ENCODE data around the gene RP2.
A peak's percentile ranks its signal among the peaks of the same experiment; 100 is the strongest.

RP2 gene

DNA sequence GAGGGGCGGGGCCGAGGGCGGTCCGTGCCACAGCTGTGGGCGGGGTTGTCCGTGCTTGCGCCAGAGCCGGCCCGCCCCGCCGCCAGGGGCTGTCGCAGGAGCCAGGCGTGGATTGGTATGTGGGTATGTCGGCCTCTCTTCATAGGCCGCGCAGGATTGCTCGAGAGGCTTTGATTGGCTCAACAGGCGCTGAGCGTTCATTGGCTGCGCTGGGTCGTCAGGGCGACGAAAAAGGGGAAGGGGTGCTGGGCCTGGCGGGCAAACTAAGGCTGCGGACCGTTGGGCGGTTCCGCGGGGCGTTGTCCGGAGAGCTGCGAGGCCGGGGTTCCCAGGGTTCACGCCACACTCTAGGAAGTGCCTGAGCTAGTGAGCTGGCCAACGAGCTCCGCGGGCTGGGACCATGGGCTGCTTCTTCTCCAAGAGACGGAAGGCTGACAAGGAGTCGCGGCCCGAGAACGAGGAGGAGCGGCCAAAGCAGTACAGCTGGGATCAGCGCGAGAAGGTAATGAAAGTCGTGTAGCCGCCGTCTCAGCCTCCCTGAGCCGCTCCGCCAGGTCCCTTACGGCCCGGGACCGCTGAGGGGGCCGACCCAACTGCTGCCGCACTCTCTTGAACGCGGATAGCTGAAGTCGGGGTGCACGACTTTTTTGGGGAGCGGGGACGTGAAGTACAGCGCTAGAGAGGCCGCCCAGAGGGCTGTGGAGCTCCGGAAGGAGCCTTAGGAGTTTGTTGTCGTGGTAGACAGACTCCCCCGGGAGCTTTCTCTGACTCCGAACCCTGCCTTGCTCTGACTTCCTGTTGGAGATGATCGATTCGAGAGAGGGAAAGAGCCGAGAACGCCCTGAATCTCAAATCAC lies at the start of gene RP2:
Gene RP2, plus strand, starts transcription at position 343 of the 857 bp plus-strand sequence. Its CDS starts 58 bp downstream, at position 401.
- DNase-seq: peak; percentile 90

DNA sequence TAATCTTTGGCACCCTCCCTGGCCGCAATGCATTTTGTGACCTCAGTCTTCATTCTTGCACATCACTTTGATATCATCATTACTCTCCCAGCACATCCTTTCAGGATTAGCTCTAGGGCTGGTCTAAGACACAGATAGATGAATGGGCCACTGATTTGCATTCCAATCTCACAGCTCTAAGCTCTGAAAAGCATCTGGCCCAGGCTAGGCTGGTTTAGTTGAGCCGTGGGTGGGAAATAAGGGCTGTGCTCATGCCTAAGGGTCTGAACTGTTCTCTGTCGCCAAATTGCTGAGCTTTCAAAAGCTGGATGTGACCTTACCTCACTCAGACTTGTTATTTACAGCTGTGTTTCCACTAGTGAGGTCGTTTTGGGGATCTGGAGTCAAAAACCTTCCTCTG lies 47.9 kb upstream of the RP2 start:
- DNase-seq: no peak

DNA sequence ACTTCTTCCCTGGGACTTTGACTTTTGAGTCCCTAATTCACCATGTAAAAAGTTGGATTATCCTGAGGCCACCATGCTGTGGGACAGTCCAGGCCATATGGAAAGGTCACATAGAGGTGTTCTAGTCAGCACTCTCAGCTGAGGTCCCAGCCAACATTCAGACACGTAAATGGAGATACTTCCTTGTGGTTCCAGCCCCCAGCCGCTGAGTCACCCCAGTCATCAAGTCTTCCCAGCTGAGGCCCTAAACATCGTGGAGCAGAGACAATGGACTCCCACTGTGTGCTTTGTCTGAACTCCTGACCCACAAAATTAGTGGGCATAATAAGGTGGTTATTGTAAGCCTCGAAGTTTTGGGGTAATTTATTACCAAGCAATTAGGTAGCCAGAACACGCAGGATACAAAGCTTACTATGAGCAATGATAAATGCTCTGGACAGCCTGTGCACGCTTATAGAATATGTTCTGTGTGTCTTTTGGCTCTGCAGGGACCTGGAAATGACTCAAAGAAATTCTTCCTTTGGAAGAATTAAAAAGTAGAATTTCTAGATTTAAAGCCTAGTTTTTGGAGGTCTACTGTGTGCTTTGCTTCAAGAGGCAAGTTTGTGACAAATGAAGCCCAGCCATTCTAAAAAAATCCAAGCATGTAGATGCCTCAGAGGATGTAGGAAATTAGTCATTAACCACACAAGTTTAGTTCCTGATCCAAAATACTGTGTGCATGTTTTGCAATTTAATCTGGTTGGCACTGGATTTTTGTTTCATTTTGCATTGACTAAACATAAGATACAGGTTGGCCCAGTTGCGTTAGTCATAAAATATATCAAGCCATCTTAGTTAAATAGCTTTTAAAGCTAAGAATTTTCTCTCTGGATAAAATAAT lies 44.7 kb upstream of the RP2 start:
- DNase-seq: peak; percentile 68 to 70

DNA sequence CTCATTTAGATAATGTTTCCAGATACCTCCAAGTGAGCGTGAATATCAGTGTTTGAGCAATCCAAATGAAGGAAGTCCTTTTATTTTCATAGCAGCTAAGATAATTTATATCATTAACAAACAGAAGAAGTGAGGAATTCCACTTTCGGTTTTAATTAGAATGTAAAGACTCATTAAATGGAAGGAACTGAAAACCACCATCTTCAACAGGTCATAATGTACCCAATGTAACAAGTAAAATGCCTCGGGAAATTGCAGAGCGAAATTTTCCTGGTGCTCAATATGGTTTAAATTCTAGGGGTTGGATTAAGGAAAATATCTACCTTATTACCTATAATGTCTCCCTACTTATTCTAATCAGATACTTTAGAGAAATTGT lies 44.0 kb upstream of the RP2 start:
- no peak for DNase-seq

DNA sequence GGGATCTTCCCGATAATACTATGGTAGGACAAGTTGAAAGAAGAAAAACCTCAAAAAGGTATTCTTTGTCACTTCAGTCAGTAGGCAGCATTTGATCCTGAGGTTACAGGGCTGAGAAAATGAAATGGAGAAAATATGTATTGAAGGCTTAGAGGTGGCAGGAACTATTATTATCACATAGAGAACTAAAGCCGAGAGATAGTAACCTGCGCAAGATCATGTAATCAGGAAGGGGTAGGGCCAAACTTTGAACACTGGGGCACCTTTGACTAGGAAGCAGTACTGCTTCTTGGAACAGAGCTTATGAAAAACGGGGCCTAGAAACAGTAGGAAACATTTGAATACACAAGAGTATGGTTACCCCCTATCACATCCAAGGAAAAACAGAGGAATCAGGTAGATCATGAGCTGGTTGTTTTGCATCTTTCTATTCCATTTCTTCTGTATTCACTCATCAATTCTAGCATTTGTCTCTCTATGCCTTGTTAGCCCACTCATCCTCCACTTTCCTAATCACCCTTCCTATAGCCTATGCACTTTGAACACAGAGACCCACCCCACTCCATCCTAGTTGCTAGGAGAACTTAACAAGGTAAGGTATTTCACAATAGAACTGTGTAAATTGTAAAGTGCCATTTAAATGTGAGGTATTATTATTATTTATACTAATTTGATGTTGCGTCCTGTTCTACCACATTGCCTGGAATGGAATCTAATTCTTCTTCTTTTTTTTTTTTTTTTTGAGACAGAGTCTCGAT lies 43.3 kb upstream of the RP2 start:
- DNase-seq: no peak

DNA sequence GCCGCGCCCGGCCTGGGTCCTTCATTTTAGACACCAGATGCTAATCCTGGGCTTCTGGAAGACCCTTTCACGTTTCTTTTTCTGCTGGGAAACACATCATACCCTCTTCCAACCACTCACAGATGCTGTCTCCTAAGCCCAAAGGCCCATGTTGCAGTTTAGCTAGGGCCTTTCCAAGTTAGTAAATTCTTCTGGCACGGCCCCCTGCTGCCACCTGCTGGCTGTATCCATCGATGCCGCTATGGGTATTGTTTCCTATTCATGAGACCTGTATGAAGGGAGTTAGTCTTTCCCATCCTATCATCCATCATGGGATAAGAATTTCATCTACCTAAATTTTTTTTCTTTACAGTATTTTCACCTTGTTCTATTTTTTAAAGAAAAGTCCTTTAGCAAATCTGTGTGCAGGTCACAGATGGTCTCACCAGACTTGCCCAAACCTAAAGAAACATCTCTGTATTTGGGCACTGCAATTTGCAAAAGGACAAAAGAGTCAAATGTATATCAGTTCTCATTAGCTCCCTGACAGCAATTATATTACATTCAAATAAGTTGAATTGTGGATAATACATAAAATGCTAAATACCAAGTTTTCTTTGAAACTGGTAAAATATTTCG lies 40.2 kb upstream of the RP2 start:
- DNase-seq: peak; percentile 63 to 66

DNA sequence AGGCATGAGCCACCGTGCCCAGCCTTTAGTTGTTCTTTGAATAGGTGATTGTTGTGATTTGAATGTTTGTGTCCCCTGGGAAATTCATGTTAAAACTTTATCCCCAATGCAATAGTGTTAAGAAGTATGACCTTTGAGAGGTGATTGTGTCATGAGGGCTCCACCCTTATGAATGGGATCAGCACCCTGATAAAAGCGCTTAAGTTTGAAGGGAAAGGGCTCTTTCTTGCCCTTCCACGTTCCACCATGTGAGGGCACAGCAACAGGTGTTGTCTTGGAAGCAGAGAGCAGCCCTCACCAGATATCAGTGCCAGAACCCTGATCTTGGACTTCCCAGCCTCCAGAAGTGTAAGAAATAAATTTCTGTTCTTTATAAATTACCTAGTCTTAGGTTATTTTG lies 33.7 kb upstream of the RP2 start:
- DNase-seq: peak; percentile 1

DNA sequence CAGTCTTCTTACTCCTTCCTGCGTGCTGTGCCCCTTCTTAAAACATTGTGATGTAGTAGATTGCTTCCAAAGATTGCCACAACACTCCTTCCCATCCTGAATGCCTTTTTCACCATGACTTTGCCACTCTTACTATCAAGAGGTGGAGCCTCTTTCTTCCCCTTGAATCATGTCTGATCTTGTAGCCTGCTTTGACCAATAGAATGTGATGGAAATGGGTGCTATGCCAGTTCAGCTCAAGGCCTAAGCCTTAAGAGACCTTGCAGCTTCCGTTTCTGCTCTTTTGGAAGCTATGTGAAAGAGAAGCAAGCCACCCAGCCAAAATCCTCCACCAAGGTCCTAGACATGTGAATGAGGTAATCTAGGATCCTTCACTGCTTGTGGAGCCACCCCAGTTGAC lies 31.6 kb upstream of the RP2 start:
- no peak for DNase-seq

DNA sequence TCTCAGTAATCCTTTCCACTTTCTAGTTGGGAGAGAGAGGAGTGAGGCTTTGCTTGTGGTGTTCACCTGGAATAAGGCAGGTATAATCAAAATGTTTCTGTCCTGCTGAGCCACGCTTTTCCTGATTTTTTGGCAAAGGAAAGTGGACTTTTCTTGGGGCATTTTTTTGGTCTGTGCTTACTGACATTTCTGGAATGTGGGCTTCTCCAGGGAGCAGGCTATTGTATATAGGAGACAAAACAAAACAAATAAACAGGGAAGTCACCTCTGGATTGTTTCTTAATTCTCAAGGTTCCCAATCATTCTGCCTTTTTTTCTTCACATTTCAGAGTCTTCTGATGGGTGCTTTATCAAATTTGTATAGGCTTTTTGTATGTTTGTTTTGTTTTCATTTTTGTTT lies 25.7 kb upstream of the RP2 start:
- DNase-seq: no peak

DNA sequence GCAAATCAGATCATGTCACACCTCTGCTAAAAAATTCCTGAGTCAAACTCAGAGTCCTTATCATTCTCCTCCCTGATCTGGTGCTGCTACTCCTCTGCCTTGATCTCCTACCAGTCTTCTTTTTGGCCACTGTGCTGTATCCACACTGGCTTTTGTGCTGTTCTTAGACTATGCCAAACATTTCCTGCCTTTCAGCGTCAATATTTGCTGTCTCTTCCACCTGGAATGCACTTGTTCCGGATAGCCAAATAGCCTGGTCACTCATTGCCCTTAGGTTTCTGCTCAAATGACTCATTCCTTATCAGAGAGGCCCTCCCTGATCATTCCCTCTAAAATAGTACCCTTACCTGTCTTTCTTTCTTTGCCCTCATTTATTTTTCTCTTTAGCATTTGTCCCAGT lies 24.4 kb upstream of the RP2 start:
- no peak for DNase-seq

DNA sequence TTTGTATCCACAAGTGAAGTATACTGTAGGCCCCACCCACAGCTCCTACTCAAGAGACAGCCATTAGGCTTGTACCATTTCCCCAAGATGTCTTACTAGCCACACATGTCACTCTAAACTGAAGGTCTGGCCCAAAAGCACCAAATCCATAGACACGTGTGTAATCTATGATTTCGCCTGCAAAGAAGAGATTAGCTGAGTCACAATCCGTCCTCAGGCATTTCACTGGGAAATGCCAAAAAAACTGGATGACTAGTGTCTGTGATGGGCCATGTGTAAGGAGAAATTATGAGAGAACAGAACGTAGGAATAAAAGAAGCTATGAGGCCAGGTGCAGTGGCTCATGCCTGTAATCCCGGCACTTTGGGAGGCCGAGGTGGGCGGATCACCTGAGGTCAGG lies 21.9 kb upstream of the RP2 start:
- no peak for DNase-seq

DNA sequence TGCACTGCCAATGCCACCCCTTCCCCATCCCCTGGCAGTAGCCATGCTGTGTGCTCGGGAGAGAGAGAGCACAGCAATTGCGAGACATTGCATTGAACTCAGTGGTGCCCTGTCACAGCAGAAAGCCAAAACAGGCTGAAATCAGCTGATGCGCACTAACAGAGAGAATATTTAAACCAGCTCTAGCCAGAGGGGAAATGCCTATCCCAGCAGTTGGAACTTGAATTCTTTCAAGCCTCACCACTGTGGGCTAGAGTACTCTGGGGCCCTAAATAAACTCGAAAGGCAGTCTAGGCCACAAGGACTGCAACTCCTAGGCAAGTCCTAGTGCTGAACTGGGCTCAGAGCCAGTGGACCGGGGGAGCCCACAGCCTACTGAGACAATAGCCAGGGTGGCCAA lies 17.7 kb upstream of the RP2 start:
- DNase-seq: no peak

DNA sequence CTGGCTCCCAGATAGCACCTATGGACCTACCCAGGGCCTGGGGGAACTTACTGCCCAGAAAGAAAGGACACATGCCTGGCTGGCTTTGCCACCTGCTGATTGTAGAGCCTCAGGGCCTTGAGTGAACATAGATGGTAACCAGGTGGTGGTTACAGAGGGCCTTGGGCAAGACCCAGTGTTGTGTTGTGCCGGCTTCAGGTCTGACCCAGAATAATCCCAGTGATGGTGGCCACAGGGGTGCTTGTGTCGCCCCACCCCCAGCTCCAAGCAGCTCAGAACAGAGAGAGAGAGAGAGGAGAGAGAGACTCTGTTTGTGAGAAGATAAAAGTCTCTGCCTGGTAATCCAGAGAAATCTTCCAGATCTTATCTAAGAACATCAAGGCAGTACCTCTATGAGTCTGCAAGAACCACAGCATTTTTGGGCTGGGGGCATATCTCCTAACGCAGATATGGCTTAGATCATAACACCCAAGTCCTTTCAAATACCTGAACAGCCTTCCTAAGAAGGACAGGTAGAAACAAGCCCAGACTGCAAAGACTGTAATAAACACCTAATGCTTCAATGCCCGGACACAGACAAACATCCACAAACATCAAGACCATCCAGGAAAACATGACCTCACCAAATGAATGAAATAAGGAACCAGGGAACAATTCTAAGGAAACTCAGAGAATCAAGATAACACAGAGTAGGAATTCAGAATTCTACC lies 16.3 kb upstream of the RP2 start:
- no peak for DNase-seq

DNA sequence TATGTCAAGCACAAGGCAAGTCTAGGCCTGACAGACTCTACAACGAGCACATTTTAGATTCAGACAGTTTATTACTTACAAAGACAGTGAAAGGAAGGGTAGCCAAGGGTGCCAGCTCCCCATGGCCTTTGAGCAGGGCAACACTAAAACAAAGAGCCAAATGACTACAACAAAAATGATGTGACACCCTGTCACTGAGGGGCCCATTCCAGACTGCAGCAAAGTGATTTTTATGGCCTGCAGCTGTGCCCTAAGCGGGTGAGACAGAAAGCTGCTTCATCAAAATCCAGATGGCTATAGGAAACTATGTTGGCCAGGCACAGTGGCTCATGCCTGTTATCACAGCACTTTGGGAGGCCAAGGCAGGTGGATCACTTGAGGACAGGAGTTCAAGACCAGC lies 13.4 kb upstream of the RP2 start:
- no peak for DNase-seq

DNA sequence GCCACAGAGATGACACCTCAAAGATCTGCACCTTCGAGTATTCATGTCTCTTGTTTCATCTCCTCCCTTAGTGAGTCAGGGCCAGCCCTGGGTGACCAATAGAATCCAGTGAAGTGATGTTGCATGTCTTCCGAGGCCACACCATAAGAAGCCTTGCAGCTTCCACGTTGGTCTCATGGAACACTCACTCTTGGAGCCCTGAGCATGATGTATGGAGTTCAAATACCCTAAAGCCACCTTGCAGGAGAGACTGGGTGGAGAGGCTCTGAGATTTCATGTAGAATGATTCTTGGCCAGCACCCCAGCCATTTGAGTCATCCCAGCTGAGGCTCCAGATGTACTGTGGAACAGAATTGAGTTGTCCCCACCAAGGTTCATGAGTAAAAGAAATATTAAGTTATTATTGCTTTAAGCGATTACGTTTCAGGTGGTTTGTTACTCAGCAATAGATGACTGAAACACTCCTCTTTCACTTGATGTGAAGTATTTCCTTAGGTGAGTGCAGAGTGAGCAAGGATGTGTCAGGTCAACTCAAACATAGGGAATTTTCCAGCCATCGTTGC lies 5.0 kb upstream of the RP2 start:
- no peak for DNase-seq

DNA sequence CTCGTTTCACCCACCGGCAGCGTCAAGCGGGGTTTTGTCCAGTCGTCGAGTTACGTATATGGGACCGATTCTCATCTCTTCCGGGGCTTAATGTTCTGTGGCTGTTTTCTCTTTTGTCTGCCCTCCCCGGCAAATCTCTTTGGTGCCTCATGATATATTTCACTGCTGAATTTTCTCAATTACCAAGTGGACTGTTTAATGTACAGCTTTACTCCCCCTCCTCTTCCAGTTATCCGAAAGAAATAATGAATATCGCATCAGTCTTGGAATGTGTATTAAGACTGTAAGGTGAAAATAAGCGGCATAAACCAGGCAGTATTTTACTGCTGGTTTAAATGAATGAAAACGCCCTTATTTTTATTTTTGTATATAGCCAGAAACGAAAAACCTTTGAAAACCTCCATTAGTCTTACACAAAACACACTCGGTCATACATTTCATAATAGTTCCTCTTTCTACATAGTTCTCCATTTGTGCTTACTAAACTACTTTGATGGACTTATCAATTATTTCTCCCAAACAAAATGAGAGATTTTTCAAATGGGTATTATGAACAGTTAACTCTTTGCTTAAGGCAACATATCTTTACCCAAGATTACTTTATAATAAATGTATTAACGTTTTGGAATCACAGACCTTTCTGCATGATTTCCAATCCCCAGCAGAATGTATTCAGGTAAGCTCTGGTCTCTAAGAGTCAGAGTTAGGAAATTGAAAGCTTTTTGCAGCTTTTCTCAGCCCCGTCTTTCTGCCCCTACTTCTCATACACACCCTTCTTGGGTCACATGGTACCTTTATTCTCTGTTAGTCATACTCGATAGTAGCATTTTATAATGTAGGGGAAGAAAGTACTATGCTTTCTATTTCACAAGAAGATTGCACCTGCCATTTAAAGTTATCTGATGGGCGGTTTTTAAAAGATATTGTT lies 979 bp downstream of the RP2 start:
- DNase-seq: peak; percentile 17 to 28

DNA sequence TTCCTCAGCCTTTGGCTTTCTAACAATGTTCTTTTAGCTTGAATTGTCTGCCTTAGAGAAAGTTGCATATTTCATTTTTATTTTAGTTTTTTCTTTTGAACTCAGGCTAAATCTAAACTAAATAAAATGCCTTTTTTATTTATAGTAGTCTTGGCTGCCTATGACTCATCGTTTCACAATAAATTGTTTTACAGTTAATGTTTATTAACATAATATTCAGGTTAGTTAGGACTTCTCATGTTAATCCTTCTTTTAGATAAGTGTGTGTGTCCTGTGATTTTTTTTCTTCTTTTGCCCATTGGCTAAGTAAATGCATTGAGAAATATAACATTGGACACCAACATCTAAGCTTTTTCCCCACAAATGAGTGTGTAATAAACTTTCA lies 1.6 kb downstream of the RP2 start:
- no peak for DNase-seq

DNA sequence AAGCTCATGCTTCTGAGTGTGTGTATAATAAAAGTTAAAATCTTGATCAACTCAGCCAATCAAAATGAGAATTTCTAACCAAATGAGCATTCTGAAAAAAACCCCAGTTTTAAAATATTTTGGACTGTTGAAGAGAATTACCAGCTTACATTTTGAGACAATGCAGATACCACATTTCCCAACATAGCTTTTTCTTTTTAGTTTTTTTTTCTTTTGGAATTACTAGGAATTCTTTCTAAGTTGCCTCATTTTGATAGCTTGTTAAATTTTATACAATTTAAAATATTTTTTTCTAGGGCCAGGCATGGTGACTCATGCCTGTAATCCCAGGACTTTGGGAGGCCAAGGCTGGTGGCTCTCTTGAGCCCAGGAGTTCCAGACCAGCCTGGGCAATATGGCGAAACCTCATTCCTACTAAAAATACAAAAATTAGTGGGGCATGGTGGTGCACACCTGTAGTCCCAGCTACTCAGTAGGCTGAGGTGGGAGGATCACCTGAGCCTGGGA lies 2.2 kb downstream of the RP2 start:
- DNase-seq: no peak

DNA sequence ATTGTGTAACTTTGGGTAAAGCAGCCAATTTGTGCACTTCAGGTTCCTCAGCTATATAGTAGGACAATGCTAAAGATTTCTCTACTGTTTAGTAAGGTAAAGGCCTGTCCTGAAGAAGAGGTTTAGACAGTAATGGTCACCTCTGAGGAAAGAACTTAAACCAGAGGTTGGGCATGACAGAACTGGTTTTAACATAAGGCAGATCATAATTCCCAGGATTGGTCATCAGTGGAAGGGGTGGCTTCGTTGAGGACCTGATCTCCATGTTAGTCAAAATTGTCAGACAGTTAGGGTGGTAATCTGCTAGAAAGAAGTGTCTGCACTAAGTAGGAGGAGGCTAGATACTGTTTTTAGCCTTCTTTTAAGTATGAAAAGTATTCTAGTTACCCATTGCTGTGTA lies 4.1 kb downstream of the RP2 start:
- no peak for DNase-seq

DNA sequence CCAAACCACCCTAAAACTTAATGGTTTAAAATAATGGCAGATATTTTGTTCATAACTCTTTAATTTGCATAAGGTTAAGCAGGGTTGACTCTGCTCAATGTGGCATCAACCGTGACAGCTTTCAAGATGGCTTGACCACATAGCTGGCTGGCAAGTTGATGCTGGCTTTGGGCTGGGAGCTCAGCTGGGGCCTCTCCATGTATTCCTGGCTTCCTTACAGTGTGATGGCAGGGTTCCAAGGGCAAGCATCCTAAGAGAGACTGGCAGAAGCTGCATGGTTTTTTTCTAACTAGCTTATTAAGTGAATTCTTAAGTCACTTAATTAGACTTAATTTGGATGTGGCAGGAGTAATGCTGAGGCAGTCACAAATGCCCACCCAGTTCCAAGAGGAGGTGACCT lies 4.5 kb downstream of the RP2 start:
- no peak for DNase-seq

DNA sequence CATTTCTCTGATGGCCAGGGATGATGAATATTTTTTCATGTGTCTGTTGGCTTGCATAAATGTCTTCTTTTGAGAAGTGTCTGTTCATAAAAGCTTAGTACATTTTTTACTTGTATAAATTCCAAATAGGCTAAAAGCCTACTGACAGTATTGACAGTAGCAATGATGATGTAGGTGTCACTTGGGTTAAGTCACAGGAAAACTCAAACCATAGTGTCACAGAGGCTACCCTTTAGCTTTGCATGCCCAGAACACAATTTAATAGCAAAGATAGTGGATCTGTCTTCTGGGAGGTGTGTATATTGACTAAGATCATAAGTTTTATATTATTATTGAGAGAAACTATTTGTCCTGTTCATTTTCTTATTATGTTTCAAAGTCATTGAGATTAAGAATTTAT lies 8.1 kb downstream of the RP2 start:
- DNase-seq: no peak

Data from Kasumi-1 (cell line).